Suppressor macrophage treated with lipopolysaccharide for 4 hours (primary cell): ENCODE measurements around the gene IZUMO1R.
"Not testable (repeated sequence)": the region's sequence is repeated elsewhere in the genome, so short reads cannot be mapped to it uniquely, and the experiment has no call there.

Source experiments
- DNase-seq: peaks from one replicate; pipeline ENCODE4 v3.0.0-alpha.2; 2020

Gene IZUMO1R

GRCh38 chr11:94303966-94304958, at the start of gene IZUMO1R:
TSS of gene IZUMO1R (plus strand) at chr11:94304580. CDS start at chr11:94305637, 1,057 bp downstream.
- DNase-seq, result no peak

GRCh38 chr11:94271885-94272372, 32.5 kb upstream of the IZUMO1R start:
- no peak for DNase-seq

- no peak for DNase-seq
These were observed 31.6 kb upstream of the IZUMO1R start for GRCh38 chr11:94272738-94273313.

- DNase-seq, result no peak
These were observed 28.4 kb upstream of the IZUMO1R start for GRCh38 chr11:94275961-94276360.

- no peak for DNase-seq
These were observed 27.4 kb upstream of the IZUMO1R start for GRCh38 chr11:94276943-94277342.

- not testable (repeated sequence) for DNase-seq
These were observed 26.2 kb upstream of the IZUMO1R start for GRCh38 chr11:94278207-94278606.

- no peak for DNase-seq
These were observed 24.4 kb upstream of the IZUMO1R start for GRCh38 chr11:94279996-94280395.

GRCh38 chr11:94281324-94281723, 23.1 kb upstream of the IZUMO1R start:
- DNase-seq, result no peak

- DNase-seq, result no peak
These were observed 20.7 kb upstream of the IZUMO1R start for GRCh38 chr11:94283678-94284077.

- no peak for DNase-seq
These were observed 8.8 kb upstream of the IZUMO1R start for GRCh38 chr11:94295534-94295933.

- no peak for DNase-seq
These were observed 6.3 kb upstream of the IZUMO1R start for GRCh38 chr11:94297985-94298576.

GRCh38 chr11:94302776-94303175, 1.6 kb upstream of the IZUMO1R start:
- no peak for DNase-seq

- DNase-seq, result no peak
These were observed 766 bp downstream of the IZUMO1R start for GRCh38 chr11:94305146-94305545.

- DNase-seq, result no peak
These were observed 2.9 kb downstream of the IZUMO1R start for GRCh38 chr11:94307101-94307791.

GRCh38 chr11:94308024-94308423, 3.6 kb downstream of the IZUMO1R start:
- DNase-seq, result no peak

GRCh38 chr11:94309757-94310156, 5.4 kb downstream of the IZUMO1R start:
- DNase-seq, result no peak

- DNase-seq, result no peak
These were observed 6.0 kb downstream of the IZUMO1R start for GRCh38 chr11:94310191-94310875.

GRCh38 chr11:94312339-94312738, 8.0 kb downstream of the IZUMO1R start:
- DNase-seq, result no peak

- no peak for DNase-seq
These were observed 9.7 kb downstream of the IZUMO1R start for GRCh38 chr11:94314064-94314463.

- DNase-seq, result no peak
These were observed 11.3 kb downstream of the IZUMO1R start for GRCh38 chr11:94315664-94316063.

- DNase-seq, result no peak
These were observed 18.1 kb downstream of the IZUMO1R start for GRCh38 chr11:94322501-94322900.

GRCh38 chr11:94325681-94326080, 21.3 kb downstream of the IZUMO1R start:
- DNase-seq, result peak; percentile 48
